Natural killer cell (primary cell): Measurements from ENCODE around the gene TMEM259. TPM values are rescaled to one million over a fixed set of nuclear protein-coding genes. Genes with fewer than 3 reads are reported as not detected.

Experiments
- ATAC-seq, 3 donors: fragments of 150-1000 bp in 2 of 3; fragments of 200-7000 bp in 1 of 3; cut with Tn5 transposase; 1 replicate in 1 of 3; 2 replicates in 2 of 3; pipeline ENCODE4 v1.10.0; 2021; ENCODE audit warnings: mild to moderate bottlenecking in 2 of 3, moderate library complexity in 2 of 3
- DNase-seq, 2 donors: peaks; one replicate each; pipeline versions ENCODE4 v3.0.0 to v3.0.0-alpha.2; 2013 to 2021; ENCODE audit warnings: mixed read lengths in 1 of 2
- H3K27ac ChIP-seq: one replicate; pipeline ENCODE4 v1.5.1; 2013; ENCODE audit warnings: mild to moderate bottlenecking, low read length
- H3K27me3 ChIP-seq: one replicate; pipeline ENCODE4 v1.6.1; 2013; ENCODE audit warnings: low read length; ENCODE audit not compliant: control insufficient read depth, insufficient read depth
- H3K36me3 ChIP-seq: one replicate; pipeline ENCODE4 v1.6.1; 2013; ENCODE audit warnings: low read length; ENCODE audit not compliant: control insufficient read depth, insufficient read depth
- H3K4me1 ChIP-seq: one replicate; pipeline ENCODE4 v1.6.1; 2013; ENCODE audit warnings: low read length; ENCODE audit not compliant: control insufficient read depth, insufficient read depth
- H3K4me3 ChIP-seq: one replicate; pipeline ENCODE4 v1.5.1; 2013; ENCODE audit warnings: low read length
- H3K9me3 ChIP-seq: one replicate; pipeline ENCODE4 v1.6.1; 2013; ENCODE audit warnings: low read length; ENCODE audit not compliant: control insufficient read depth, insufficient read depth
- H3K27ac Mint-ChIP-seq, 2 donors: one replicate each; pipeline ENCODE4 v1.8.0; 2022; ENCODE audit warnings: mild to moderate bottlenecking in 2 of 2, mixed read lengths in 2 of 2, moderate library complexity in 1 of 2
- H3K27me3 Mint-ChIP-seq, 2 donors: one replicate each; pipeline ENCODE4 v1.8.0; 2022; ENCODE audit warnings: low read depth in 2 of 2, mixed read lengths in 2 of 2
- H3K36me3 Mint-ChIP-seq: one replicate; pipeline ENCODE4 v1.8.0; 2022; ENCODE audit warnings: mixed read lengths
- H3K4me1 Mint-ChIP-seq, 2 donors: one replicate each; pipeline ENCODE4 v1.8.0; 2022; ENCODE audit warnings: mixed read lengths in 2 of 2
- H3K4me3 Mint-ChIP-seq: one replicate; pipeline ENCODE4 v1.8.0; 2022; ENCODE audit warnings: mild to moderate bottlenecking, moderate library complexity, mixed read lengths
- H3K9me3 Mint-ChIP-seq, 2 donors: one replicate each; pipeline ENCODE4 v1.8.0; 2022; ENCODE audit warnings: mixed read lengths in 2 of 2
- CTCF ChIP-seq: fragments of 200-600 bp; IDR thresholded peaks from one replicate; pipeline ENCODE4 v1.8.0; 2022; ENCODE audit warnings: antibody characterized with exemption
- WGBS: methylation state at CpG from one replicate; pipeline ENCODE4 v1.1.7; 2013; ENCODE audit warnings: missing lambda C conversion rate; ENCODE audit not compliant: insufficient coverage; 5-methylcytosine and 5-hydroxymethylcytosine counted together
- intact Hi-C: fragments of 100-400 bp; cut with micrococcal nuclease; formaldehyde crosslinking; loops from one replicate; pipeline ENCODE4 v1.14.2; 2022
- total RNA-seq, 4 donors: library from RNA; stranded (reverse); fragments of 120-200 nt in 1 of 4; gene quantifications; one replicate each; pipeline versions ENCODE4 v1.2.3 to v1.2.4, GENCODE V29; 2013 to 2022

The TMEM259 gene
- total RNA-seq, 3 donors from 2014 or later (not counting 1 experiment from before 2014, with no cell fraction given) = 310 to 354 (median 317) TPM

DNA sequence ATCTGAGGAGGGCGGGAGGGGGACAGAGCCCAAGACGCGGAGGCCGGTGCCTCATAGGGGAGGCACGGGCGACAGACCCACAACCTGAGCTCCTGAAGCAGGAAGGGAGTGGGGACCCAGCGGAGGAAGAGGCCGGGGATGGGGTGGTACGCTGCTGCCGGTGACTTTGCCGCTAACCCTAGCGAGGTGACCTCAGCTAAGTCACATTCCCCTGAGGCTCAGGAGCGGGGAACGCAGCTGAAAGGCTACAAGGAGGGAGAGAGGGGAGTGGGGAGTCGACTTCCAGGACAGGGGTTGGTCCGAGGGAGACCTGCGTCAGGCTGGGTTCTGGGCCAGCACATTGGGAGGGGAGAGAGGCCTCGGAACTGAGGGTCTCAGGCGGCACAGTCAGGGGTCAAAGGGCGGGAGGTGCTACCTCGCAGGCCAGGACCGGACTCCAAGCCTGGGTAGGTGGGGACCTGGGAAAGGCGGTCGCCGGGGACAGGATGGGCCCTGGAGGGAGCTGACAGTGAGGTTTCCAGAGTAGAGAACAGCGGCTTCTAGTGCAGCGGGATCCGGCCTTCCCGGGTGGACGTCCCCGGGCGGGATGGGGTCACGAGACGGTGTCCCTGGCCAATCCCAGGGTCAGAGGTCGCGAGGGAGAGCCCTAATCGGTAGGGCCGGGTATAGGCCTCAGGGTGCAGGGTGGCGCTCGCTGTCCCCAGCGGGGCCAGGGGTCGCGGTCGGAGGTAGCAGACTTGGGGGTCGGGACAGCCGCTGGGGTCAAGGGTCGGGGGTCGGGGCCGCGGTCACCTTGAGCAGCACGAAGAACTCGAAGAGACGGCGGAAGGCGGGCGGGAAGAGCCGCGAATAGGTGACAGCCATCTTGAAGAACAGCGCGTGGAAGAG is 699 bp downstream of the TMEM259 start:
- ATAC-seq = no peak
- Mint-ChIP-seq H3K4me1 (peaks cover 24 to 54% of the 10 kb centered on the region in 2 donors), H3K27ac (peak overlapping the region; percentile 100), H3K4me3 (peak overlapping the region; percentile 92), H3K27me3 (peaks cover 0 to 3% of the 10 kb centered on the region in 2 donors), H3K36me3 (no peaks in the 10 kb centered on the region), H3K9me3 (no peaks in the 10 kb centered on the region)
- Histone ChIP-seq H3K4me1 (peaks cover 68% of the 10 kb centered on the region), H3K4me3 (peak overlapping the region; percentile 94), H3K36me3 (peaks cover 9% of the 10 kb centered on the region), H3K27me3 (no peaks in the 10 kb centered on the region), H3K9me3 (no peaks in the 10 kb centered on the region), H3K27ac (peak overlapping the region; percentile 100)
- peak; percentile 43 to 53 for DNase-seq
- no peak for TF ChIP-seq CTCF
- intact Hi-C loops = loop anchor here (2.0 to 5.0 kb wide), 2 partner anchors 21 to 227 kb away; partner anchors contain the start of genes ABCA7 and MIDN
- WGBS = under 1% methylated on average over 60 of the region's 60 CpGs

- intact Hi-C loops = no loop called here
- Mint-ChIP-seq H3K27me3 (peaks cover 0 to 3% of the 10 kb centered on the region in 2 donors), H3K9me3 (no peaks in the 10 kb centered on the region), H3K36me3 (no peaks in the 10 kb centered on the region), H3K4me1 (peaks cover 24 to 54% of the 10 kb centered on the region in 2 donors), H3K4me3 (peak overlapping the region; percentile 56), H3K27ac (peak overlapping the region in 1 of 2 donors; percentile 100)
- WGBS = 75% methylated on average over 18 of the region's 18 CpGs
- H3K36me3 ChIP-seq = peaks cover 9% of the 10 kb centered on the region
- peaks cover 69% of the 10 kb centered on the region for H3K4me1 ChIP-seq
- H3K27ac ChIP-seq = no peak overlapping the region
- no peak for DNase-seq
- ATAC-seq = no peak
- no peaks in the 10 kb centered on the region for H3K9me3 ChIP-seq
- peak overlapping the region; percentile 94 for H3K4me3 ChIP-seq
- no peak for TF ChIP-seq CTCF
- H3K27me3 ChIP-seq = no peaks in the 10 kb centered on the region
These were observed 1.3 kb downstream of the TMEM259 start for GRCh38 chr19:1019616-1019961.

GRCh38 chr19:1018932-1019615 is 1.8 kb downstream of the TMEM259 start:
- no peaks in the 10 kb centered on the region for H3K9me3 ChIP-seq
- intact Hi-C loops = no loop called here
- no peaks in the 10 kb centered on the region for H3K27me3 ChIP-seq
- ATAC-seq (no peak), DNase-seq (no peak)
- Mint-ChIP-seq H3K9me3 (no peaks in the 10 kb centered on the region), H3K36me3 (no peaks in the 10 kb centered on the region), H3K4me3 (peak overlapping the region; percentile 56), H3K27ac (peak overlapping the region; percentile 31 to 100), H3K4me1 (peaks cover 24 to 54% of the 10 kb centered on the region in 2 donors), H3K27me3 (peaks cover 0 to 3% of the 10 kb centered on the region in 2 donors)
- no peak for TF ChIP-seq CTCF
- peaks cover 13% of the 10 kb centered on the region for H3K36me3 ChIP-seq
- no peak overlapping the region for H3K4me3 ChIP-seq
- 80% methylated on average over 16 of the region's 17 CpGs for WGBS
- no peak overlapping the region for H3K27ac ChIP-seq
- peaks cover 69% of the 10 kb centered on the region for H3K4me1 ChIP-seq
